Activated CD4-positive, alpha-beta T cell treated with anti-CD3 and anti-CD28 coated beads, Interleukin-2, amount 10 ng/mL, durations not matched to agents 7 days and 5 days (primary cell): ENCODE results near the gene SH3PXD2A. TPM values are rescaled to one million over a fixed set of nuclear protein-coding genes. Genes with fewer than 3 reads are reported as not detected.

Source experiments
- CTCF ChIA-PET: fragments of 350-600 bp; sonication (Branson Sonifier 250); formaldehyde crosslinking; loops from one replicate; lab custom pipeline; 2021; ENCODE audit warnings: antibody characterized with exemption; lab: Charles Lee
- POLR2A ChIA-PET: fragments of 350-600 bp; sonication (Branson Sonifier 250); formaldehyde crosslinking; loops from one replicate; lab custom pipeline; 2021; ENCODE audit warnings: antibody characterized with exemption; lab: Charles Lee
- DNase-seq: peaks from one replicate; pipeline ENCODE4 v3.0.0-alpha.2; 2020
- H3K27ac Mint-ChIP-seq: one replicate; pipeline ENCODE4 v1.8.0; 2021; ENCODE audit warnings: mild to moderate bottlenecking, moderate library complexity, mixed read lengths
- H3K27me3 Mint-ChIP-seq: one replicate; pipeline ENCODE4 v1.8.0; 2021; ENCODE audit warnings: mixed read lengths
- H3K36me3 Mint-ChIP-seq: one replicate; pipeline ENCODE4 v1.8.0; 2021; ENCODE audit warnings: low read depth, mixed read lengths
- H3K4me1 Mint-ChIP-seq: one replicate; pipeline ENCODE4 v1.8.0; 2021; ENCODE audit warnings: mixed read lengths
- H3K4me3 Mint-ChIP-seq: one replicate; pipeline ENCODE4 v1.8.0; 2021; ENCODE audit warnings: mild to moderate bottlenecking, moderate library complexity, mixed read lengths
- H3K9me3 Mint-ChIP-seq: one replicate; pipeline ENCODE4 v1.8.0; 2021; ENCODE audit warnings: mixed read lengths
- total RNA-seq, 2 experiments: library from RNA; stranded (reverse); gene quantifications; one replicate each; pipeline ENCODE4 v1.2.3, GENCODE V29; 2021

The SH3PXD2A gene
- total RNA-seq, 2 experiments from 2014 or later, result 11.9 to 12.7 TPM

DNA sequence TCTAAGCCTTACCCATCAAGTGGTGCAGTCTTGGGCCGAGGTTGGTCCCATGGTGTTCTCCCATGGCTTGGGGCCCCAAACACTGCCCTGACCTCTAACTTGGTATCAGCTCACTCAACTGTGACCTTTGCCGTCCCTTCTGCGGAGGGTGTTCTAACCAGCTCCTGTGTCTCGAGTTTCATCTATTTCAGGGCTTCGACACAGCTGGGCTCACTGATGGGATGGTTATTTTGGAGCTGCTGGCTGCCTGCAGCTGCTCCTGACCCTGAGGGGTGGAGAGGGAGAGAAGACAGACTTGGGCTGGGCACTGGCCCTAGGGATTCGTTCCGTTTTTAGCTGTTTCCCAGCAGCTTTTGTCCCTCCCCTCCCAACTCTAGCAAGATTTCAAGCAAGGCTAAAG is 274.9 kb downstream of the SH3PXD2A start:
- no peak for DNase-seq
- ChIA-PET POLR2A (no interaction called here), CTCF (interaction anchor here (0.8 to 1.8 kb wide), 5 partner anchors 9 to 109 kb away, joined by 3 to 5 read pairs (median 3); no protein-coding TSS in a partner anchor)
- peaks cover 2% of the 10 kb centered on the region for H3K27me3 Mint-ChIP-seq
- no peaks in the 10 kb centered on the region for H3K36me3 Mint-ChIP-seq
- peaks cover 15% of the 10 kb centered on the region for H3K4me1 Mint-ChIP-seq
- H3K27ac Mint-ChIP-seq, result no peak overlapping the region
- no peaks in the 10 kb centered on the region for H3K9me3 Mint-ChIP-seq
- H3K4me3 Mint-ChIP-seq, result no peak overlapping the region

DNA sequence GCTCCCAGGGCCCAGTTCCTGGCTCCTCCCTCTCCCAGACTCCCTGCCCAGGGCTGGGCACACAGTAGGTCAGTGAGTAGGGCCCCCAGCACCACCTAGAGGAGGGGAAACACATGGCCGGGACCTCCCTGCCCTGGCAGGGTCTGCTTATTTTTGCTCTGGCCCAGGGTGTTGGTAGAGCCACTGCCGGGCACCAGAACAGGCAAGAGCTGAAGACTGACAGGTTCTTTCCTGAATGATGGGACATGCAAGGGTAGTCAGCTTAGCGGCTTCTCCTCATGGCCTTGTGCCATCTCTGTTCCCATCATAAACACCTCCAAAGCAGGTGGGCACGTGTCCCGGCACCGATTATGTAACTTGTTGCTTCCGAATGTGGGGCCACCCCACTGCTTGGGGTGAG is 275.4 kb downstream of the SH3PXD2A start:
- Mint-ChIP-seq H3K36me3 (no peaks in the 10 kb centered on the region), H3K4me1 (peaks cover 12% of the 10 kb centered on the region), H3K27ac (no peak overlapping the region), H3K27me3 (peaks cover 2% of the 10 kb centered on the region), H3K4me3 (no peak overlapping the region), H3K9me3 (no peaks in the 10 kb centered on the region)
- POLR2A ChIA-PET, result no interaction called here
- no peak for DNase-seq
- CTCF ChIA-PET, result interaction anchor here (0.9 to 1.8 kb wide), 3 partner anchors 9 to 109 kb away, joined by 3 to 5 read pairs (median 3); no protein-coding TSS in a partner anchor

DNA sequence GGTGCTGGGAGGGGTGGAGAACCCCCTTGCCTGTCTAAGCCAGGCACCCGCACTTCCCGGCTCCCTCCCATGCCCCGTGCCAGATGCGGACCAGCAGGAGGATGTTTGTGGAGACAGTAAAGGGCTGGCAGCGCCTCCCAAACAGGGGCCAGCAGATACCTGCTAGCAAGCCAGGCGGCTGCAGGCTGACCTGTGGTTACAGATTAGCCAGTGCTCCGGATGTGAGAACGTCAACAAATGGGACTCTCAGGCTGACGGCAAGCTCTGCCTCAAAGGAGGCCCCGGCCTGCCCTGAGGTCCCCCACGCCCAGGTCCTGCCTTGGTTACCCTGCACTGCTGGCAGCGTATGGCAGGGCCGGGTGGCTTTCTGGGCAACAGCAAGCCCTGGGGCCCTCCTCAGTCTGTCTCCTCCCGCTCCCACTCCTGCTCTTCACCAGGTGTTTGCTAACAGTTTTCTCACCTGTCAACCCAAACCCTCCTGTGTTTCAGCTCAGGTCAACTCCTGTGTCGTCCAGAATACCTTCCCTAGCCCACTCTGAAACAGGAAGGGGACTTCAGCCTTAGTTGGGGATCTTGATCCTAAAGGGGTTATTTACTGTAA is 276.5 kb downstream of the SH3PXD2A start:
- no peak for DNase-seq
- ChIA-PET POLR2A (no interaction called here), CTCF (no interaction called here)
- no peak overlapping the region for H3K4me3 Mint-ChIP-seq
- H3K9me3 Mint-ChIP-seq, result no peaks in the 10 kb centered on the region
- H3K4me1 Mint-ChIP-seq, result peaks cover 7% of the 10 kb centered on the region
- no peaks in the 10 kb centered on the region for H3K36me3 Mint-ChIP-seq
- peaks cover 2% of the 10 kb centered on the region for H3K27me3 Mint-ChIP-seq
- no peak overlapping the region for H3K27ac Mint-ChIP-seq

DNA sequence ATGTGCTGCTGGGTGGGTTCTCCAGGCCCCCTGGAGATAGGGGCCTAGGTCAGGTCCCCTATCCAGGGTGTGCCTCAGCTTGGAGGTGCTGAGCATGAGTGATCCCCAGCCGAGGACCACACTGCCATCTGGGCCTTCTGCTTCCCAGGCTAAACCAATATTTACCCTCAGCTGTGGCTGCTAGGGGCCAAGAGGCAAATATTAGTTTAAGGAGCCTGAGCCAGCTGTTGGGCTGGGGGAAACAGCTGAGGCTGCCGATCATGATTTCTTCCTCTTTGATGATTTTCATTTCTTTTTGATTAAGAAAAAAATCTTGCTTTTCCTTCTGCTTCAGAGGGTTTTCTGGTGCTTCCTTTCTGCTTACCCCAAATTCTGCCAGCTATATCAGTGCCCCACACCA is 278.5 kb downstream of the SH3PXD2A start:
- CTCF ChIA-PET, result interaction anchor here (0.5 kb wide), 2 partner anchors 8 to 603 kb away, joined by 3 to 6 read pairs; no protein-coding TSS in a partner anchor

DNA sequence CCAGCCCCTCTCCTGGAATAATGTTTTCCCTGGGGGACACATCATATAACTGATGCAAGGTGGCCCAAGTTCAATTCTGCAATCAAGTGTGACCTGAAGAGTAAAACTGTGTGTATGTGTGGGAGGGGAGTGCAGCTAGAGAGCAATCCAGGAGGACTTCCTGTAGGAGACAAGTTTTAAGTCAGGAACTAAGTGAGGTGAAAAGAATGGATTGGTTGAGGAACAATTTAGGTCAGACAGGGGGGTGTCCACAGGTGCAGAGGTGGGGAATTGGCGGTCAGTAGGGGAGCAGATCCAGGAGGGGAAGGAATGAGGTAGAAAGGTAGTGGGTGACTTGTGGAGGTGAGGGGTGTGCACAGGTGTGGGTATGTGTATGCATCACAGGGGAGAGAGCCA is 279.3 kb downstream of the SH3PXD2A start:
- Mint-ChIP-seq H3K9me3 (no peaks in the 10 kb centered on the region), H3K4me1 (no peaks in the 10 kb centered on the region), H3K27me3 (no peaks in the 10 kb centered on the region), H3K27ac (no peak overlapping the region), H3K4me3 (no peak overlapping the region), H3K36me3 (no peaks in the 10 kb centered on the region)
- POLR2A ChIA-PET, result no interaction called here
- DNase-seq, result no peak
- CTCF ChIA-PET, result interaction anchor here (0.6 kb wide), 2 partner anchors 71 to 1517 kb away, joined by 3 to 4 read pairs; no protein-coding TSS in a partner anchor

More for the DNA sequence above, 278.5 kb downstream of the SH3PXD2A start:
- Mint-ChIP-seq H3K4me3 (no peak overlapping the region), H3K27me3 (peaks cover 2% of the 10 kb centered on the region), H3K27ac (no peak overlapping the region), H3K36me3 (no peaks in the 10 kb centered on the region), H3K9me3 (no peaks in the 10 kb centered on the region), H3K4me1 (no peaks in the 10 kb centered on the region)
- POLR2A ChIA-PET, result no interaction called here
- DNase-seq, result no peak

DNA sequence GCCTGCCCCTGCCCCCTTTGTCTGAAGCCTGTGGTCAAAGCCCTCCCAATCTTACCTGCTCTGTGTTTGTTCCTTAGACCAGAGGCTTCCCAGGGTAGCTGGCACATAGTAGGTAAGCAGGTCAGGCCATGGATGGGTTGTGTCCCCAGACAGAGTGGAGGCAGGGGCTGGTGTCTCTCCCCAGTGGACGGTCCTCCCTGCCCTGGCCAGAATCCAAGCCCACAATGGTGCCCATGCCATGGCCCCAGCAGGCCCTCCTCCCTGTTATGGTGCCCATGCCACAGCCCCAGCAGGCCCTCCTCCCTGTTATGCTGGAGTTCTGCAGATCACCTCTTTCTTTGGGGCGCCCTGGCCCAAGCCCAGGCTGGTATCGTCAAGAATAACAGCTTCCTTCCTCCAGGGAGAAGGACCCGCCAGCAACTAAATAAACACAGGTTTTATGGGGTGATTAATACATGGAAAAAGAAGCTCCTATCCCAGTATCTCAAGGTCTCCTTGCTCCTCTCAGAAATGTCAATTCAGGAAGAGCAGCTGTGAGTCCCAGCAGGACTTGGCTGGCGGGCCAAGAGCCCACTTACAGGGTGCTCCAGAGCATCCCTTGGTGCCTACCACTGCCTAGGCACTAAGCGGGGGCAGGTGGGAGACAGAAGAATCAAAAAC is 279.8 kb downstream of the SH3PXD2A start:
- ChIA-PET CTCF (interaction anchor here (0.6 kb wide), 2 partner anchors 71 to 1517 kb away, joined by 3 to 4 read pairs; no protein-coding TSS in a partner anchor), POLR2A (no interaction called here)
- H3K9me3 Mint-ChIP-seq, result no peaks in the 10 kb centered on the region
- H3K27me3 Mint-ChIP-seq, result no peaks in the 10 kb centered on the region
- H3K4me1 Mint-ChIP-seq, result no peaks in the 10 kb centered on the region
- H3K4me3 Mint-ChIP-seq, result no peak overlapping the region
- H3K36me3 Mint-ChIP-seq, result no peaks in the 10 kb centered on the region
- no peak for DNase-seq
- H3K27ac Mint-ChIP-seq, result no peak overlapping the region

DNA sequence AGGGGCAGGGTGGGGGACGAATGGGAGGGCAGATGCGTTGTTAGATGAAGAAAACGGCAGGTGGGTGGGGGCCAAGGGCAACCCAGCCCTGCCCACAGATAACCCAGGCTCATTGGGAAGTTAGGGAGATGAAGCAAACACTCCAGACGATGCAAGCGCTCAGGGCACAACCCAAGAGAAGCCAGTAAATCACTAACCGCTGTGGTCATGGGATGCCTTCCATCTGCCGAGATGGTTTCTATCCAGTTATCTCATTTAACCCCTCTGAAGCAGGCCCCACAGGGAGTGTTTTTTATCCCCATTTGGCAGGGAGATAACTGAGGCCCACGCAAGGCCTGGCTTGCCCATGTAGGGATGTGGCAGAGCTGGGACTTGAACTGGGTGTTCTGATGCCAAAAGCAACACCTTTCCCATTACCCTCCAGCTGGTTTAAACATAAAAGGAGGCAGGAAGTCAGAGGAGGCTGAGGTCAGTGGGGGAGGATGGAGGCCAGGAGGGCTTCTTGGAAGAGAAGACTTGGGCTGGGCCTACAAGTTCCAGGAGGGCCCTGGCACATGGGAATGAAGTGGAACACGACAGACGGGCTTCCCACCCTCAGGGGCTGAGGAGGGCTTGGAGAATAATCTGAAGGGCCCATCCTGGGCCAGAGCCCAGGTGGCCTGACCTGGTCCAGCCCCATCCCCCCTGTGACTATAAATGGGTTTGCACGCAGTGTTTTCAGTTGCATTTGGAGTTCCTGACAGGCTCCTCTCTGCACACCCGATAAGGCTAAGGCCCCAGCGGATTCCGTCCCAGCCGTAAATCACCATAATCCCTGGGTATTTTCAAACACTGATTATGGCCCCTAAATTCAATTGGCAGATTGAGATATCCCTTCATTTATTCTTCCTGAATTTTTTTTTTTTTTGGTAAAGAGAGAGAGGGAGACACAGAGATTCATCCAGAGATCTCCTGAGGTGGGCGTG is 281.0 kb downstream of the SH3PXD2A start:
- H3K4me1 Mint-ChIP-seq, result no peaks in the 10 kb centered on the region
- ChIA-PET CTCF (no interaction called here), POLR2A (no interaction called here)
- DNase-seq, result no peak
- no peak overlapping the region for H3K27ac Mint-ChIP-seq
- no peaks in the 10 kb centered on the region for H3K36me3 Mint-ChIP-seq
- H3K4me3 Mint-ChIP-seq, result no peak overlapping the region
- H3K9me3 Mint-ChIP-seq, result no peaks in the 10 kb centered on the region
- no peaks in the 10 kb centered on the region for H3K27me3 Mint-ChIP-seq

DNA sequence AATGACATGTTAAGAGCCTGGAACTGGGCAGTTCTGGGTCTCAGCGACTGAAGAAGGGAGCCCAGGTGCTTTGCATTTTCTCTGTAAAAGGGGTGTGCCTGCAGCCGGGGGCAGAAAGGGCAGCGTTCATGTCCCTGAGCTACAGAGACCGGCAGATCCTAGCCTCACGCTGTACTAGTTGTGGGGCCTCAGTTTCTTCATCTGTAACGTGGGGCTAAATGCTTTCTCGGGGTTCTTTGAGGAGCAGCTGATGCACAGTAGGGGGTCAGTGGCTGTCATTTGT is 282.2 kb downstream of the SH3PXD2A start:
- POLR2A ChIA-PET, result no interaction called here
- DNase-seq, result no peak
- H3K4me3 Mint-ChIP-seq, result no peak overlapping the region
- no peaks in the 10 kb centered on the region for H3K9me3 Mint-ChIP-seq
- H3K36me3 Mint-ChIP-seq, result no peaks in the 10 kb centered on the region
- H3K27me3 Mint-ChIP-seq, result no peaks in the 10 kb centered on the region
- CTCF ChIA-PET, result interaction anchor here (1.0 kb wide), 1 partner anchor 9 kb away, joined by 4 read pairs; no protein-coding TSS in a partner anchor
- no peak overlapping the region for H3K27ac Mint-ChIP-seq
- no peaks in the 10 kb centered on the region for H3K4me1 Mint-ChIP-seq

DNA sequence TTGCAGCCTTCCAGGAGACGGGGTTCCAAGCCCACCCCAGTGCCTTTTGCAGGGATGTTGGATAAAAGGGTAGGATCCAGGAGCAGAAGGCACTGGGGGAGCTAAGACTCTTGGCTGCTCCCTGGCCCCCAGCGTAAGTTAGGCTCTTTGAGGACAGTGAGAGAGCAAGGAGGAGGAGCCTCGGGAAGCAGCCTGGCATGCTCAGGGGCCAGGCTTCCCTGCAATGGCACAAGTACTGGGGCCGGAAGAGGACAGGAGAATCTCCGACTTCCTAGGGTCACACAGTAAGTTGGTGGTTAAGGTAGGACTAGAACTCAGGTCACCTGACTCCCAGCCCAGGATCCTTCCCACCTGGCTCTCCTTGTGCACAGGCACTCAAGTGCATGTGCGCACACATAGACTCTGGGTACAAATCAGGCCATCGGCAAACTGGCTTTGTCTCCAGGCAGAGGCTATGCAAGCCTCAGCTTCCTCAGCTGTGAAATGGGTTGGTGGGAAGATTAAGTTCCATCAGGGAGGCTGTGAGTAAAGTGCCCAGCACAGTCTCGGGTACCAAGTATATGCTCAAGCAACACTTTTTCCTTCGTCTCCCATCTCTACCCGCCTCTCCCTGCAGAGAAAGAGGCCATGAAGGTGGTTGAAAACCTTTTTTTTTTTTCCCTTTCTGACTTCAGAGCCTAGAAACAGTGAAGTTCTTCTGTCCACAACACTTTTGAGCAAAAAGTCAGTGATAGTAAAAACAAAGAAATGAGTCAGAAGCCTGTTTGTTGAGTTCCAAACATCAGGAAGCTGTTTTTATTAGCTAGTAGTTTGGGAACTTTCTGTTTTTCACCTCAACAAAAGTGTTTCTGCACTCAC is 282.8 kb downstream of the SH3PXD2A start:
- H3K36me3 Mint-ChIP-seq, result no peaks in the 10 kb centered on the region
- no peak overlapping the region for H3K4me3 Mint-ChIP-seq
- no peaks in the 10 kb centered on the region for H3K9me3 Mint-ChIP-seq
- DNase-seq, result no peak
- H3K27ac Mint-ChIP-seq, result no peak overlapping the region
- POLR2A ChIA-PET, result no interaction called here
- no peaks in the 10 kb centered on the region for H3K4me1 Mint-ChIP-seq
- CTCF ChIA-PET, result interaction anchor here (1.0 kb wide), 1 partner anchor 9 kb away, joined by 4 read pairs; no protein-coding TSS in a partner anchor
- no peaks in the 10 kb centered on the region for H3K27me3 Mint-ChIP-seq

DNA sequence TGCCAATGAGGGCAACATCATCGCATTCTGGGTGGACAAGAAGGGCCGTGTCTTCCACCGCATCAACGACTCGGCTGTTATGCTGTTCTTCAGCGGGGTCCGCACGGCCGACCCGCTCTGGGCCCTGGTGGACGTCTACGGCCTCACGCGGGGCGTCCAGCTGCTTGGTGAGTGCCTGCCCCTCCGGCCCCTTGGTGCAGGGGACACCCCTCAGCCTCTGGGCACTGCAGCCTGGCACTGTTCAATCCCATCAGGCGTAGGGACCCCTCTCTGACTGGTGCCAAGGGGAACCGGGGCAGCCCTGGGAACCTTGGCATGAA is 283.8 kb downstream of the SH3PXD2A start:
- no peak for DNase-seq
- ChIA-PET CTCF (no interaction called here), POLR2A (no interaction called here)
- Mint-ChIP-seq H3K27ac (no peak overlapping the region), H3K4me1 (no peaks in the 10 kb centered on the region), H3K27me3 (no peaks in the 10 kb centered on the region), H3K36me3 (no peaks in the 10 kb centered on the region), H3K4me3 (no peak overlapping the region), H3K9me3 (no peaks in the 10 kb centered on the region)

DNA sequence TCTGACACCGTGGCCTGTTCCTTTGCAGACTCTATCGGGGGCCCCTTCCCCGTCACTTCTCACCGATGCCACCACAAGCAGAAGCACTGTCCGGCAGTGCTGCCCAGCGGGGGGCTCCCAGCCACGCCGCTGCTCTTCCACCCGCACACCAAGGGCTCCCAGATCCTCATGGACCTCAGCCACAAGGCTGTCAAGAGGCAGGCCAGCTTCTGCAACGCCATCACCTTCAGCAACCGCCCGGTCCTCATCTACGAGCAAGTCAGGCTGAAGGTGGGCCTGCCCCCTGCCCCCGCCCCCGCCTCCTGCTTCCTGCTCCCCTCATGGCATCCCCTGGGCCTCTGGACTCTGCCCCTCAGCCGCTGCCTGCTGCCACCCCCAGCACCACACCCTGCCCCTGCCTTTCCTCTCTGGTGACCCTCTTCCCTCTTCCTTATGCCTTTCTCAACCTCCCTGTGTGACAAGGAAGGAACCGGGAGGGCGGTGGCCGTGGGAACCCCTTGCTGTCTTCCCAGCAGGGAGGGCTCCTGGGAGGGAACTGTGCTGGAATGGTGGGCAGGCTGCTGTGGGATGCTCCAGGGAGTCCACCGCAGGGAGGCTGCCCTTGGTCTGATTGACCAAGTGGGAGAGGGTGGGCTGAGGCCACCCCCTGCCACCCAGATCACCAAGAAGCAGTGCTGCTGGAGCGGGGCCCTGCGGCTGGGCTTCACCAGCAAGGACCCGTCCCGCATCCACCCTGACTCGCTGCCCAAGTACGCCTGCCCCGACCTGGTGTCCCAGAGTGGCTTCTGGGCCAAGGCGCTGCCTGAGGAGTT is 284.3 kb downstream of the SH3PXD2A start:
- Mint-ChIP-seq H3K36me3 (no peaks in the 10 kb centered on the region), H3K9me3 (no peaks in the 10 kb centered on the region), H3K27me3 (no peaks in the 10 kb centered on the region), H3K27ac (no peak overlapping the region), H3K4me1 (no peaks in the 10 kb centered on the region), H3K4me3 (no peak overlapping the region)
- no peak for DNase-seq
- CTCF ChIA-PET, result no interaction called here
- POLR2A ChIA-PET, result no interaction called here

DNA sequence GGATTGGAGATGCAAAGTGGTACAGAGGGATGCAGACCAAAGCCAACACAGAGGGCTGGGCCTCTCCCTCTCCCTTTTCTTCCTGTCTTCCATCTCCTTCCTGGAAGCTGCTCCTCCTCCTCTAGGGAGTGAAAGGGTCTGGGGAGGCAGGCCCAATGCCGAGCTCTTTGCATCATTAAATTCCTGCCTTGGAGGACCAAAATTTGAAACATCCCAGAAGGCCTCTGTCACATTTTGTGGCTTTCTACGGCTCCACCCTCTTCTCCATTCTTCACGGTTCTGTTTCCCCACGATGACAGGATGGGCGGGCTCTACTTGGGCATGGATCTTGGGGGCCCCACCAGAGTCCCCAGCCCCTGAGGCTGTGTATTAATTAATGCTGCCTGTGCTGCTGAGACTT is 285.5 kb downstream of the SH3PXD2A start:
- no peak for DNase-seq
- no peaks in the 10 kb centered on the region for H3K36me3 Mint-ChIP-seq
- POLR2A ChIA-PET, result no interaction called here
- no peaks in the 10 kb centered on the region for H3K9me3 Mint-ChIP-seq
- CTCF ChIA-PET, result no interaction called here
- no peaks in the 10 kb centered on the region for H3K4me1 Mint-ChIP-seq
- H3K27me3 Mint-ChIP-seq, result no peaks in the 10 kb centered on the region
- H3K27ac Mint-ChIP-seq, result no peak overlapping the region
- H3K4me3 Mint-ChIP-seq, result no peak overlapping the region
